Loucy (cell line): ENCODE results near the gene TGM5.

ENCODE experiments used
- H2AFZ ChIP-seq: fragments of 200-600 bp; sonication (generic); 2 replicates; pipeline ENCODE4 v1.6.0; 2016; ENCODE audit warnings: antibody characterized with exemption, mild to moderate bottlenecking, low read length, moderate library complexity
- H3F3A ChIP-seq: fragments of 200-600 bp; 2 replicates; pipeline ENCODE4 v1.6.0; 2016; ENCODE audit warnings: antibody characterized with exemption, low read depth, mild to moderate bottlenecking
- H3K27me3 ChIP-seq: fragments of 200-600 bp; sonication (generic); 2 replicates; pipeline ENCODE4 v1.6.1; 2014; ENCODE audit warnings: low read length, mild to moderate bottlenecking; ENCODE audit not compliant: insufficient read depth, poor library complexity, severe bottlenecking
- H3K36me3 ChIP-seq: fragments of 200-600 bp; sonication (generic); 2 replicates; pipeline ENCODE4 v1.6.1; 2016; ENCODE audit warnings: low read length; ENCODE audit not compliant: insufficient read depth
- H3K4me1 ChIP-seq: fragments of 200-600 bp; sonication (generic); 2 replicates; pipeline ENCODE4 v1.5.1; 2014; ENCODE audit warnings: low read length, mild to moderate bottlenecking; ENCODE audit not compliant: insufficient read depth, poor library complexity, severe bottlenecking
- H3K4me2 ChIP-seq: fragments of 200-600 bp; sonication (generic); 2 replicates; pipeline ENCODE4 v1.6.0; 2014; ENCODE audit warnings: antibody characterized with exemption, low read length, low read depth, mild to moderate bottlenecking; ENCODE audit not compliant: poor library complexity, severe bottlenecking
- H3K4me3 ChIP-seq: fragments of 200-600 bp; sonication (generic); 2 replicates; pipeline ENCODE4 v1.5.1; 2014; ENCODE audit warnings: low read length, mild to moderate bottlenecking, mixed read lengths; ENCODE audit not compliant: poor library complexity, severe bottlenecking
- H3K79me2 ChIP-seq: fragments of 200-600 bp; sonication (generic); 2 replicates; pipeline ENCODE4 v1.6.1; 2014; ENCODE audit warnings: low read length; ENCODE audit not compliant: insufficient read depth
- H3K9ac ChIP-seq: fragments of 200-600 bp; sonication (generic); 2 replicates; pipeline ENCODE4 v1.6.0; 2014; ENCODE audit warnings: mild to moderate bottlenecking, low read depth, low read length, moderate library complexity; ENCODE audit not compliant: poor library complexity, severe bottlenecking
- H3K9me2 ChIP-seq: fragments of 200-600 bp; sonication (generic); replicated peaks from 2 replicates; pipeline ENCODE4 v1.6.1; 2016; ENCODE audit warnings: low read depth, low read length, mixed read lengths
- H3K9me3 ChIP-seq: fragments of 200-600 bp; sonication (generic); 2 replicates; pipeline ENCODE4 v1.6.1; 2014; ENCODE audit warnings: mild to moderate bottlenecking, antibody characterized with exemption, low read length, low read depth; ENCODE audit not compliant: insufficient read depth
- H4K20me1 ChIP-seq: fragments of 200-600 bp; sonication (generic); 2 replicates; pipeline ENCODE4 v1.6.0; 2014; ENCODE audit warnings: antibody characterized with exemption, low read length, mild to moderate bottlenecking; ENCODE audit not compliant: insufficient read depth, poor library complexity, severe bottlenecking
- EZH2phosphoT487 ChIP-seq: fragments of 200-600 bp; IDR thresholded peaks from 2 replicates; pipeline ENCODE4 v1.6.1; 2018; ENCODE audit warnings: antibody characterized with exemption, mild to moderate bottlenecking, moderate library complexity, borderline replicate concordance
- TF ChIP-seq, protein P1 (sequence below): fragments of 200-600 bp; sonication (generic); conservative IDR thresholded peaks from 2 replicates; pipeline ENCODE4 v1.5.1; 2014; ENCODE audit warnings: mild to moderate bottlenecking, antibody characterized with exemption, low read length

The TGM5 gene

DNA sequence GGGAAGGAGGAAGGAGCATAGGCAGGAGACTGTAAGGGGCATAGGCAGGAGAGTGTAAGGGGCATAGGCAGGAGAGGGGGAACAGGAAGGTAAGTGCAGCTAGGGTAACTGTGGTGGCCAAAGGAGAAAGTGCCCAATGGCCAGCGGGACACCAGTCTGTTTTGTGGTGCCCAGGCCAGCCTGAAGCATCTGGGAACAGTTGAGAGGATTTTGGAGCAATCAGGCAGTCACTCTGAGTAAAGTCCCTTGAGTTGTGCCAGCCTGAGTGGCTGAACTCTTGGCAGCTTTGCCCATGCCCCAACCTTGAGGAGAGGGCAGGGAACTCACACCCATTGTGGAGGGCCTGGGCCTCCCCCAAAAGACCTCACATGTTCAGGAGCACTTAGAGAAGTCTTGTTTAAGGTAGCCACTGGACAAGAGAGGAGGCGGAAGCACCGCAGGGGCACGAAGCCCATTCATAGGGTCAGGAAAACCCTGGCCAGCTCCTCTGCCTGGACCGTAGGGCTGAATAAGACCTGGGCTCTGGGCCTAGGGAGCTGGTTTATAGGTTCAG, 3.5 kb upstream of the TGM5 start:
- Histone ChIP-seq H3K79me2 (no peaks in the 10 kb centered on the region), H3K9me2 (no peaks in the 10 kb centered on the region), H3K9me3 (0 out of 2 replicates have a peak, but pooled peaks cover 4% of the 10 kb centered on the region), H3K4me2 (peak overlapping the region; percentile 67), H4K20me1 (no peaks in the 10 kb centered on the region), H3K9ac (peak overlapping the region; percentile 68), H3K36me3 (no peaks in the 10 kb centered on the region), H2AFZ (peak overlapping the region; percentile 34; the same call in 1 of the 2 replicates), H3K4me3 (peak overlapping the region; percentile 60), H3K4me1 (peaks cover 28% of the 10 kb centered on the region), H3K27me3 (no peaks in the 10 kb centered on the region), H3F3A (peaks cover 6% of the 10 kb centered on the region; the same call in 1 of the 2 replicates)
- TF ChIP-seq, protein P1, sequence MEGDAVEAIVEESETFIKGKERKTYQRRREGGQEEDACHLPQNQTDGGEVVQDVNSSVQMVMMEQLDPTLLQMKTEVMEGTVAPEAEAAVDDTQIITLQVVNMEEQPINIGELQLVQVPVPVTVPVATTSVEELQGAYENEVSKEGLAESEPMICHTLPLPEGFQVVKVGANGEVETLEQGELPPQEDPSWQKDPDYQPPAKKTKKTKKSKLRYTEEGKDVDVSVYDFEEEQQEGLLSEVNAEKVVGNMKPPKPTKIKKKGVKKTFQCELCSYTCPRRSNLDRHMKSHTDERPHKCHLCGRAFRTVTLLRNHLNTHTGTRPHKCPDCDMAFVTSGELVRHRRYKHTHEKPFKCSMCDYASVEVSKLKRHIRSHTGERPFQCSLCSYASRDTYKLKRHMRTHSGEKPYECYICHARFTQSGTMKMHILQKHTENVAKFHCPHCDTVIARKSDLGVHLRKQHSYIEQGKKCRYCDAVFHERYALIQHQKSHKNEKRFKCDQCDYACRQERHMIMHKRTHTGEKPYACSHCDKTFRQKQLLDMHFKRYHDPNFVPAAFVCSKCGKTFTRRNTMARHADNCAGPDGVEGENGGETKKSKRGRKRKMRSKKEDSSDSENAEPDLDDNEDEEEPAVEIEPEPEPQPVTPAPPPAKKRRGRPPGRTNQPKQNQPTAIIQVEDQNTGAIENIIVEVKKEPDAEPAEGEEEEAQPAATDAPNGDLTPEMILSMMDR, result no peak
- TF ChIP-seq EZH2phosphoT487, result no peak

DNA sequence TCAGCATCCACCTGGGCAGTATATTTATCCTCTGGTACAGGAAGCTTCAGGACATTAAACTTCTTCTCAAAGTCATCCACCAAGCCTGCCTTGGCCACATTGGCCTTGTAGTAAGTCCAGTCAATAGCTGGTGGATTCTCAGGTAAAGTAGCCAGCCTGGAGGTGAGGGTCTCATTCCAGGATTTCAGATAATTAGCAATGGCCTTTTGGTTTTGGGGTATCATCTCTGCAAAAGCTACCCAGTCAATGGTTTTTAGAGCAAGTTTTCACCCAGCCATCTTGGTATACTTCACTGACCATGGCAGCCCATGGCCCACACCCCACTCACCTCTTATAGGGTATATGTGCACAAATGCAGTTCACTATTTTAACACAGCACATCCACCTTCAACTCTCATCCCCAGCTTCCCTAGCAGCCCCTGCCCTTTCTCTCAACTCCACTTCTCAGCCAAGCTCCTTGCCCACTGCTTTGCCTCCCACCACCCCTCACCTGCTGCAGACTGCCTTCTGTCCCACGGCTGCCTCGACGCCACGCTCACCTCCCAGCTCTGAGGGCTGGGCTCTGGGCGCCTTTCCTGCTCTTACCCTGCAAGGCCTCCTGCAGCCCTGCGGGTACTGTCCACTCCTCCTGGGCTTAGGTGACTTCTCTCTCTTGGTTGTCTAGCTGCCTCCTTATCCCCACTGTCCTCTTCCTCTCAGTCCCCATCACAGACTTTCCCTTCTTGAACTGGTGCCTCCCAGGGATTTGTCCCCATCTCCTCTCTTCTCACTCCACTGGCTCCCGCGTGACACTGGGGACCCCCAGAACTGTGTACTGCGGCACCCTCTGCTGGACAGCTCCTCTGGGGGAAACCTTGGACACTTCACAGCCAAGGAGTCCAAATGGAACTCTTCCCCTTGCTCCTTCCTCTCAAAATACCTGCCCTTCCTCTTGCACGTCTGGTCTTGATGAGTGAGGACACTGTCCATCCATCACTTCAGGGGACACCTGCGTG, 1.7 kb upstream of the TGM5 start:
- Histone ChIP-seq H3K27me3 (no peaks in the 10 kb centered on the region), H3K79me2 (no peaks in the 10 kb centered on the region), H3K36me3 (no peaks in the 10 kb centered on the region), H3K9ac (no peak overlapping the region), H3K4me1 (peaks cover 27% of the 10 kb centered on the region), H4K20me1 (no peaks in the 10 kb centered on the region), H2AFZ (no peak overlapping the region), H3F3A (peaks cover 6% of the 10 kb centered on the region; the same call in 1 of the 2 replicates), H3K4me2 (no peak overlapping the region), H3K4me3 (no peak overlapping the region), H3K9me3 (0 out of 2 replicates have a peak, but pooled peaks cover 4% of the 10 kb centered on the region), H3K9me2 (no peaks in the 10 kb centered on the region)
- TF ChIP-seq EZH2phosphoT487, result no peak
- TF ChIP-seq, protein P1, result peak; percentile 93

DNA sequence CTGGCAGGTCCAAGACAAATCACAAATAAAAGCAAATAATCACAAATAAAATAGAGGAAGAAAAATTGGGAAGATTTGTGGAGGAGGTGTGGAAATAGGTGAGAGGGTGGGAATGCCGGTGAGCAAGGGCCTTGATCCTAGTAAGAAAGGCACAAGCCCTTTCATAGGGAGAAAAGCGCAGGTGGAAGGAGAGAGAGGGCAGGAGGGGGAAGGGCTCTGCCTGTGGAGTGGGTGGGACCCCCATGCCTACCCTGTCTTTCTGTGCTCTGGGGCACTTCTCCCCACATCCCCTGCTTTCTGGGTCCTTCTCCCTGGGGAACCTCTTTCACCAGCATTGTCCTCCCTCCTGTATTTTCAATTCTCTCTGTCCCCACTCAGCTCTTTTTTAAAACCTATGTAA, 711 bp upstream of the TGM5 start:
- no peaks in the 10 kb centered on the region for H3K36me3 ChIP-seq
- no peak overlapping the region for H2AFZ ChIP-seq
- no peak overlapping the region for H3K4me3 ChIP-seq
- H3K79me2 ChIP-seq, result no peaks in the 10 kb centered on the region
- no peak overlapping the region for H3K4me2 ChIP-seq
- H4K20me1 ChIP-seq, result no peaks in the 10 kb centered on the region
- no peaks in the 10 kb centered on the region for H3K27me3 ChIP-seq
- H3F3A ChIP-seq, result peaks cover 6% of the 10 kb centered on the region; the same call in 1 of the 2 replicates
- H3K4me1 ChIP-seq, result peaks cover 25% of the 10 kb centered on the region
- no peaks in the 10 kb centered on the region for H3K9me2 ChIP-seq
- 0 out of 2 replicates have a peak, but pooled peaks cover 3% of the 10 kb centered on the region for H3K9me3 ChIP-seq
- no peak for TF ChIP-seq EZH2phosphoT487
- TF ChIP-seq, protein P1, result no peak
- no peak overlapping the region for H3K9ac ChIP-seq
